B cell (primary cell): ENCODE measurements around the gene HPS1. TPM values are rescaled to one million over a fixed set of nuclear protein-coding genes. Genes with fewer than 3 reads are reported as not detected.

Source experiments
- ATAC-seq: fragments of 200-7000 bp; cut with Tn5 transposase; one replicate; pipeline ENCODE4 v1.10.0; 2021; ENCODE audit warnings: low read depth, mild to moderate bottlenecking, moderate number of reproducible peaks, moderate library complexity
- CTCF ChIA-PET: fragments of 350-600 bp; sonication (Branson Sonifier 250); formaldehyde crosslinking; loops from one replicate; lab custom pipeline; 2021; ENCODE audit warnings: antibody characterized with exemption, inconsistent platforms; lab: Charles Lee
- POLR2A ChIA-PET: fragments of 350-600 bp; sonication (Branson Sonifier 250); formaldehyde crosslinking; loops from one replicate; lab custom pipeline; 2021; ENCODE audit warnings: antibody characterized with exemption; lab: Charles Lee
- DNase-seq: peaks from one replicate; pipeline ENCODE4 v3.0.0; 2013
- H2AFZ ChIP-seq: 2 replicates; pipeline ENCODE4 v1.6.1; 2012; ENCODE audit warnings: mild to moderate bottlenecking, low read depth, low read length; ENCODE audit not compliant: insufficient read depth, poor library complexity, severe bottlenecking
- H3K27ac ChIP-seq, 2 donors: 1 replicate in 1 of 2; 2 replicates in 1 of 2; pipeline ENCODE4 v1.5.1; 2012 to 2013; ENCODE audit warnings: low read length in 2 of 2, mild to moderate bottlenecking in 2 of 2, moderate library complexity in 1 of 2
- H3K27me3 ChIP-seq, 4 experiments: fragments of 200-600 bp in 1 of 4; sonication (generic) in 1 of 4; replicated peaks in 1 of 4; 1 replicate in 2 of 4; 2 replicates in 2 of 4; pipeline versions ENCODE4 v1.6.1 to v1.7.0; 2013 to 2016; ENCODE audit warnings: low read length in 3 of 4, mild to moderate bottlenecking in 2 of 4, mixed read lengths in 1 of 4, moderate library complexity in 1 of 4; ENCODE audit not compliant: insufficient read depth in 4 of 4, control insufficient read depth in 3 of 4; ENCODE audit errors: control extremely low read depth in 1 of 4
- H3K36me3 ChIP-seq, 2 experiments: replicated peaks in 1 of 2; 1 replicate in 1 of 2; 2 replicates in 1 of 2; pipeline versions ENCODE4 v1.6.1 to v1.7.1; 2013; ENCODE audit warnings: low read length in 1 of 2; ENCODE audit not compliant: insufficient read depth in 2 of 2, control insufficient read depth in 1 of 2; ENCODE audit errors: control extremely low read depth in 1 of 2, extremely low read depth in 1 of 2
- H3K4me1 ChIP-seq, 2 donors: fragments of 200-600 bp in 1 of 2; sonication (generic) in 1 of 2; 1 replicate in 1 of 2; 2 replicates in 1 of 2; pipeline versions ENCODE4 v1.5.1 to v1.6.1; 2013 to 2017; ENCODE audit warnings: low read length in 2 of 2; ENCODE audit not compliant: control insufficient read depth in 2 of 2, insufficient read depth in 2 of 2
- H3K4me2 ChIP-seq: replicated peaks from 2 replicates; pipeline ENCODE3; 2012; ENCODE audit warnings: mild to moderate bottlenecking, low read depth, low read length; ENCODE audit not compliant: poor library complexity, severe bottlenecking
- H3K4me3 ChIP-seq, 5 experiments: fragments of 200-600 bp in 1 of 5; sonication (generic) in 1 of 5; 1 replicate in 3 of 5; 2 replicates in 2 of 5; pipeline versions ENCODE4 v1.5.1 to v1.7.0; 2011 to 2016; ENCODE audit warnings: low read length in 4 of 5, mild to moderate bottlenecking in 4 of 5, low read depth in 2 of 5, control low read depth in 1 of 5, moderate library complexity in 1 of 5; ENCODE audit not compliant: insufficient read depth in 1 of 5; ENCODE audit errors: control extremely low read depth in 1 of 5, extremely low read depth in 1 of 5
- H3K79me2 ChIP-seq: fragments of 200-600 bp; sonication (generic); one replicate; pipeline ENCODE4 v1.6.0; 2016; ENCODE audit warnings: low read length; ENCODE audit not compliant: control insufficient read depth, insufficient read depth
- H3K9ac ChIP-seq: fragments of 200-600 bp; sonication (generic); 2 replicates; pipeline ENCODE4 v1.6.1; 2017; ENCODE audit warnings: mild to moderate bottlenecking, low read length, moderate library complexity
- H3K9me3 ChIP-seq, 3 donors: one replicate each; pipeline versions ENCODE4 v1.6.1 to v1.7.1; 2013; ENCODE audit warnings: low read length in 2 of 3; ENCODE audit not compliant: control insufficient read depth in 2 of 3, insufficient read depth in 1 of 3; ENCODE audit errors: control extremely low read depth in 1 of 3
- H4K20me1 ChIP-seq: 2 replicates; pipeline ENCODE4 v1.6.0; 2012; ENCODE audit warnings: mild to moderate bottlenecking, low read length; ENCODE audit not compliant: insufficient read depth, control insufficient read depth, poor library complexity, severe bottlenecking
- H3K27ac Mint-ChIP-seq: one replicate; pipeline ENCODE4 v1.8.0; 2021; ENCODE audit warnings: mixed read lengths
- H3K27me3 Mint-ChIP-seq: one replicate; pipeline ENCODE4 v1.8.0; 2021; ENCODE audit warnings: mixed read lengths
- H3K4me1 Mint-ChIP-seq: one replicate; pipeline ENCODE4 v1.8.0; 2021; ENCODE audit warnings: mixed read lengths
- H3K4me3 Mint-ChIP-seq: one replicate; pipeline ENCODE4 v1.8.0; 2021; ENCODE audit warnings: mixed read lengths
- H3K9me3 Mint-ChIP-seq: one replicate; pipeline ENCODE4 v1.8.0; 2022; ENCODE audit warnings: mixed read lengths; ENCODE audit not compliant: insufficient read depth
- EZH2 ChIP-seq: IDR thresholded peaks from 2 replicates; pipeline ENCODE4 v1.6.1; 2012; ENCODE audit warnings: borderline replicate concordance, low read depth, mild to moderate bottlenecking, moderate library complexity, low read length; ENCODE audit not compliant: insufficient read depth, poor library complexity, severe bottlenecking
- WGBS: methylation state at CpG from one replicate; pipeline ENCODE4 v1.1.5; 2013; ENCODE audit warnings: missing lambda C conversion rate; ENCODE audit not compliant: insufficient coverage; 5-methylcytosine and 5-hydroxymethylcytosine counted together
- intact Hi-C: fragments of 100-400 bp; cut with micrococcal nuclease; formaldehyde crosslinking; loops from one replicate; pipeline ENCODE4 v1.10.0; 2022
- polyA minus RNA-seq: library from RNA; depleted of rRNA, polyadenylated mRNA; stranded (reverse); fragments of >200 nt; gene quantifications from 2 replicates; pipeline ENCODE4 v1.2.3, GENCODE V29; 2012
- polyA plus RNA-seq: library from polyadenylated mRNA; depleted of rRNA; stranded (reverse); fragments of >200 nt; gene quantifications from 2 replicates; pipeline ENCODE4 v1.2.3, GENCODE V29; 2012
- total RNA-seq, 2 donors: library from RNA; stranded (reverse); fragments of 120-200 nt in 1 of 2; gene quantifications; 1 replicate in 1 of 2; 2 replicates in 1 of 2; pipeline versions ENCODE4 v1.2.3 to v1.2.4, GENCODE V29; 2013 to 2022
- TF ChIP-seq, protein P1 (sequence below): fragments of 200-600 bp; IDR thresholded peaks from one replicate; pipeline ENCODE4 v1.8.0; 2022; ENCODE audit warnings: antibody characterized with exemption, mild to moderate bottlenecking

HPS1 gene
- 125 TPM in 2 replicates for total RNA-seq
- 69.8 TPM for total RNA-seq (2013)
- polyA plus RNA-seq, result 162 and 196 TPM in 2 replicates
- 72.9 and 85.0 TPM in 2 replicates for polyA minus RNA-seq

GRCh38 chr10:98446661-98447221, at the start of gene HPS1:
Gene HPS1, minus strand, starts transcription at chr10:98446935. Its CDS starts 3,695 bp downstream, at chr10:98443240.
- POLR2A ChIA-PET, result interaction anchor here (0.8 to 1.3 kb wide), 2 partner anchors 21 to 312 kb away, joined by 3 to 5 read pairs; partner anchors contain the start of gene R3HCC1L

GRCh38 chr10:98492763-98493162, 46.0 kb upstream of the HPS1 start:
- H3K27me3 ChIP-seq, result peaks cover 0 to 7% (median 2%) of the 10 kb centered on the region in 4 experiments
- no peak overlapping the region for H2AFZ ChIP-seq
- no peak for ATAC-seq
- no peak for DNase-seq
- Mint-ChIP-seq H3K9me3 (peaks cover 10% of the 10 kb centered on the region), H3K27me3 (peaks cover 10% of the 10 kb centered on the region), H3K27ac (no peak overlapping the region), H3K4me3 (no peak overlapping the region), H3K4me1 (no peaks in the 10 kb centered on the region)
- no peaks in the 10 kb centered on the region for H3K4me1 ChIP-seq
- ChIA-PET CTCF (no interaction called here), POLR2A (no interaction called here)
- no peak overlapping the region for H3K4me3 ChIP-seq
- H3K79me2 ChIP-seq, result no peaks in the 10 kb centered on the region
- H3K9me3 ChIP-seq, result peaks cover 0 to 18% (median 4%) of the 10 kb centered on the region in 3 donors
- H3K36me3 ChIP-seq, result no peaks in the 10 kb centered on the region
- no CpG with 5 or more reads among the region's 1 CpG for WGBS
- no peaks in the 10 kb centered on the region for H4K20me1 ChIP-seq
- H3K9ac ChIP-seq, result no peak overlapping the region
- H3K27ac ChIP-seq, result no peak overlapping the region
- intact Hi-C loops, result no loop called here
- no peak overlapping the region for H3K4me2 ChIP-seq
- TF ChIP-seq, protein P1, sequence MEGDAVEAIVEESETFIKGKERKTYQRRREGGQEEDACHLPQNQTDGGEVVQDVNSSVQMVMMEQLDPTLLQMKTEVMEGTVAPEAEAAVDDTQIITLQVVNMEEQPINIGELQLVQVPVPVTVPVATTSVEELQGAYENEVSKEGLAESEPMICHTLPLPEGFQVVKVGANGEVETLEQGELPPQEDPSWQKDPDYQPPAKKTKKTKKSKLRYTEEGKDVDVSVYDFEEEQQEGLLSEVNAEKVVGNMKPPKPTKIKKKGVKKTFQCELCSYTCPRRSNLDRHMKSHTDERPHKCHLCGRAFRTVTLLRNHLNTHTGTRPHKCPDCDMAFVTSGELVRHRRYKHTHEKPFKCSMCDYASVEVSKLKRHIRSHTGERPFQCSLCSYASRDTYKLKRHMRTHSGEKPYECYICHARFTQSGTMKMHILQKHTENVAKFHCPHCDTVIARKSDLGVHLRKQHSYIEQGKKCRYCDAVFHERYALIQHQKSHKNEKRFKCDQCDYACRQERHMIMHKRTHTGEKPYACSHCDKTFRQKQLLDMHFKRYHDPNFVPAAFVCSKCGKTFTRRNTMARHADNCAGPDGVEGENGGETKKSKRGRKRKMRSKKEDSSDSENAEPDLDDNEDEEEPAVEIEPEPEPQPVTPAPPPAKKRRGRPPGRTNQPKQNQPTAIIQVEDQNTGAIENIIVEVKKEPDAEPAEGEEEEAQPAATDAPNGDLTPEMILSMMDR, result no peak
- no peak for TF ChIP-seq EZH2

More at GRCh38 chr10:98446661-98447221, at the start of gene HPS1:
- Histone ChIP-seq H3K4me2 (peak within 1 kb of the TSS; percentile 86), H2AFZ (peak within 1 kb of the TSS; percentile 93), H3K4me1 (peaks cover 28 to 39% of the 10 kb centered on the region in 2 donors), H3K27me3 (no peaks in the 10 kb centered on the region), H3K36me3 (peaks cover 0 to 32% of the 10 kb centered on the region in 2 experiments), H4K20me1 (peaks cover 14% of the 10 kb centered on the region), H3K27ac (peak within 1 kb of the TSS; percentile 94 to 97), H3K9me3 (no peaks in the 10 kb centered on the region), H3K79me2 (peaks cover 20% of the 10 kb centered on the region), H3K4me3 (peak within 1 kb of the TSS; percentile 55 to 88 (median 82)), H3K9ac (peak within 1 kb of the TSS; percentile 96)
- intact Hi-C loops, result loop anchor here (1.0 to 2.0 kb wide), 4 partner anchors 21 to 1174 kb away; partner anchors contain the start of genes GOT1, R3HCC1L and SLC25A28
- peak; percentile 92 for DNase-seq
- CTCF ChIA-PET, result interaction anchor here (0.7 to 1.9 kb wide), 2 partner anchors 20 to 800 kb away, joined by 3 to 8 read pairs; no protein-coding TSS in a partner anchor
- no peaks in the 10 kb centered on the region for H3K27me3 Mint-ChIP-seq
- H3K9me3 Mint-ChIP-seq, result no peaks in the 10 kb centered on the region
- peaks cover 49% of the 10 kb centered on the region for H3K4me1 Mint-ChIP-seq
- ATAC-seq, result peak; percentile 85
- peak within 1 kb of the TSS; percentile 95 for H3K27ac Mint-ChIP-seq
- 2% methylated on average over 46 of the region's 47 CpGs for WGBS
- TF ChIP-seq, protein P1, result no peak
- no peak for TF ChIP-seq EZH2
- H3K4me3 Mint-ChIP-seq, result peak within 1 kb of the TSS; percentile 90
